NCI-H187 treated with DMSO at 0.1 percent for 48 hours (cell line): ENCODE measurements around the gene MED20.
A peak's percentile ranks its signal among the peaks of the same experiment; 100 is the strongest.

Experiments used
- DNase-seq: peaks from one replicate; lab custom pipeline; 2025; lab: John Stamatoyannopoulos, UW

MED20 gene

DNA sequence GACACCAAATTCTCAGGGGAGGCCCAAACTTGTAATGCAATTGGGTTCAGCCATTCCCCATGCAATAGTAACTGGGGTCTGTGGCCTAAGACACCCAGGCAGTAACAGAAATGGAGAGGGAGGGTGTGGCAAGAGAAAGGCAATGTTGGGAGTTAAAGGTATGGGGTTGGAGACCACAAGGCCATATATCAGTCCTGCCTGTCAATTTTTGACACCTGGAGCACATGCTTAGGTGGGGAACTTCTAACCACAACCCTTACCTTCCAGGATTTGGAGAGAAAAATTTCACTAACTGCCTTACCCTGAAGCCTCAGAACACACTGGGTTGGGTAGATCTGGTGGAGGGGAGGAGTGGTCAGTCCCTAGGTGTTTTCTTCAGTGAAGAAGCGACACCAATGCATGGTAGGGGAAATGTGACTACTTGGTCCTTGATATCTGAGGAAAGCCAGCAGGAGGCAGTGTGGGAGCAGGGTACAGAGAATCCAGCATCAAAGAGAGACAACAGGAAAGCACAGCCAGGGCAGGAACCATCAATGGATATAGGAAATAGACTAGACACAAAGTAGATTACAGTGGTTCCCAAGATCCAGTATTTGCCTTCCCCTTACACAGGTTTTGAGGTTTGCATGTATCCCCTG lies 18.9 kb downstream of the MED20 start:
- no peak for DNase-seq

DNA sequence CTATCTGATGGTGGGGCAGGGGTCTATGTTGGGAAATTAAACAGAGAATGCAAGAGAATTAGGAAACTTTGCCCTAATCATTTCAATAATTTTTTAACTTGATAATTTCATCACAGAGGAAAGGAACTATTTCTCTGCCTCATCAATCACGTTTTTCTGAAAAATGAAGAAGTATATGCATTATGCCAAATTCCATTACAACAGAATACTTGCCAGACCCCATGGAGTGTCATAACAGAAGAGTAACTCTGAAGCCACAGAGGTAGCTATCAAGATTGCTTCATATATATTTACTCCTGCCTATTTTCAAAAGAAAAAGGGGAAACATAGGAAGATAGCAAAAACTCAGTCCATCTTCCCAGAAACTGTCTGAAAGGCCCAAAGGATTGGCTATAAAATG lies 20.1 kb downstream of the MED20 start:
- no peak for DNase-seq

DNA sequence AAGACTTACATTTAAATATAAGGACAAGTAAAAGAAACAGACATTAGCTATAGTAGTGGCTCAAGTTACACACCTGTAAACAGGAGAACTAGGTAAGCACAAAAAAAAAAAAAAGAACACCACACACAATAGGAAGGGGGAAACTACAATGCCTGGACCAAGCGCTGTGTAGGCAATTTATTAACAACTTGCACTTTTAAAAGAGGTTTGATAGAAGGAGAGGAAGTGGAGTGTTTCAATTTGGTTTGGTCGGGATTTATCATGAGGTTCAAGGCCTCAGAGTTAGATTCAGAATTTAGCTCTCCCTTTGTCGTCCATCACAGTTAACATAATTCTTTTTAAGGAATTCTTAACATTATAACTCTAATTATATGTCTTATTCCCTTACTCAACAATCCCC lies 24.7 kb downstream of the MED20 start:
- no peak for DNase-seq

DNA sequence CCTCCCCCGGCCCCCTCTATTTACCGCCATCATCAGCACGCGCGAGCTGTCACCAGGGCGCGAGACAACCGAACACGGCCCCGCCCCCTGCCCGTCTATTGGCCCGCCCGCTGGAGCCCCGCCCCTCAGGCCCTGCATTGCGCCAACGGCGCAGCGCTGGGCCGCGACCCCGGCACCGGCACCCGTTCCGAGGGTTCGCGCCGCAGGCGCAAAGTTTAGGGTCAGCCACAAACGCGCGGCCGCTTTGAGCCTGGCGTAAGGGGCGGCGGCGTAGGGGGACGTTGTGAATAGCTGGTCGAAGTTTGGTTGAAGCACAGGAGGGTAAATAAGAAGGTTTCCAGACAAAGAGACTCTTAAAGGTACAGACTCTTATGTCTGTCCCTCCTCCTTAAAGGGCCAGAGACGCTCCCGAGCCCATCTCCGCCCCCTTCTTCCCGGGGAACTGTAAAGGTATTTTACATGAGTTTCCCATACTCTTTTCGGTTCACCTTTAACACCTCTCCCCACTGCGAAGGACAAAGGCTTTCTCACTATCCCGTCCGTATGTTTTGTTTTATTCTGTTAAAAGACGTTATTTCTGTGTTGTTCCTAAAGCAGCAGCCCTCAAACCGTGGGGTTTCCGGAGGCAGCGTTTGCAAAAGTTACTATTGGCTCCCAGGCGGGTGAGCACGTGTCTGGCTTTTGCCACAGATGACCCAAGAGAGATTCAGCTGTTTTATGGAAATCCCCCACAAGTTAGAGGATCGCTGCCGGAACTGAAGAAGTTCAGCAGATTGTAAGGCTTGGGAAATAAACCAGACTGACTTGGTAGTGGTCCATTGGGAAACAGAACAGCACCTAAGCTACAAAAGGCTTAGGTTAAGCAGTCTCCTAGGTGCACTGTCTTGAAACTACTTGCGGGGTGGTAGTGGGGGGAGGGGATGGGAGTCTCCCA lies 25.4 kb downstream of the MED20 start, which contains the start of gene USP49:
Gene USP49, minus strand, starts transcription at position 76 of the 934 bp plus-strand sequence. CDS start 88,392 bp downstream, outside the sequence.
- DNase-seq = peak; percentile 34

DNA sequence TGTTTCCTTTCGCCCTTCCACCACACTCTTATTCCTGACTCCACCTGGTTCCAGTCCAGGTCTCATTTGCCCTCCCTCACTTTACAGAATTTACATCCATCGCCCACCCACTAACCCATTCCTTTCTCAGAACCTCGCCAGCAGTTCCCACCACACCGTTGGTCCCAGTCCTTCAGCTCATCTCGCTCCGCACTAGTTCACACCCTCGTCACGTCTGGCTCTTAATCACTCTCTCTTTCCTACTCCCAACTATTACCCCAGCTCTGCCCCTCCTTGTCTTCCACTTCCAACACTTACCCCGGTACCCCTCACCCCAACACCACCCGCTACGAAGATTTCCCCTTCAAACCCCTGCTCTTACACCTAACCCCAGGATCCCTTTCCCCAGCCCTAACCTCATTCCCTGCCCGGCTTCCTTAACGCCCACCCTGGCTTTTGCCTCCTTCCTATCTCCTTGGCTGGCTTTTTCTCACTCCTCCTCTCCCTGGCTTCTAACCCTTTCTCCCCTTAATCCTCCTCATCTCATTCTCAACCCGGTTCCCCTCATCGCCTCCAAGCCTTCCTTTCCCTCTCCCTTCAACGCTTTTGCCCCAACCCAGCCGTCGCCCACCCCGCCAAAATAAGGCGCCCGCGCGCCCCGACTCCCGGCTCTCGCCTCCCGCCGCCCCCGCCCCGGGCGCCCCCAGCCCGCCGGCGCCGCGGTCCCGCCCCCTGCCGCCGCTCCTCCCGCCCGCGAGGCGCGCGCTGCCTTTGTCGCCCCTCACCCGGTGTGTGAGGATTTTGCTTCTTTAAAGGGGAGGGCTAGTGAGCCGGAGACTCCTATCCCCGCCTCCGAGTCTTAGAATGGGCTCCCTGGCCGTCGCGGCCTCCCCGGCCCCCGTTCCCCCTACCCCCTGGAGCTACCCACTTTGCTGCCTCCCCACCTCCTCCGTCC lies 26.3 kb downstream of the MED20 start:
- no peak for DNase-seq

DNA sequence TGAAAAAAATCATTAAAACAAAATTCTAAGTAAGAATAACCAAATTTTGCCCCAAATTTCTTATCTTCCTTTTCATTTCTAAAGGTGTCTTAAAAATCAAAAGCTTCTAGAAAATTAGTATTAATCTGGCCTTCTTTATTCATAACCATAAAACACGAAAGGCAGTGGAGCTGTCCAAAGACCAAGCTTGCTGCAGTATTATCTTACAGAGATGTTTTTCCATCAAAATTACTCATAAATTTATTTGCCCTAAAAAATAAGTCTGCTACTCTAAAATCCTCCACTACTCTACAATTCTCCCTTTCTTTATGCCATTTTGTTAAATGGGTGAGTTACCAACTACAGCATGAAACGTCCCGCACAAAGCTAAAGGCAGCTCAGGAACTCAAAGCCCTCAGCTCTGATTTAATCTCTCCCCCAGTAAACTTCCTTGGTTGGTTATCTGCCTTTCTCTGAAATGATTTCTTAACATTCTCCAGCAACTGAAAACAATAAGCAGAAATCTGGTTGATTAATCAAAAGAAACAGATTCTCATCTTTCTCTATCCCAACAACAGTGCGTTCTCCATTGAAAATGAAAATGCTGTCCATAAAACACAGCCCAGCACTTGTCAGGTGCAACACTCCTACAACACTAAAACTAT lies 27.9 kb downstream of the MED20 start:
- DNase-seq = no peak

DNA sequence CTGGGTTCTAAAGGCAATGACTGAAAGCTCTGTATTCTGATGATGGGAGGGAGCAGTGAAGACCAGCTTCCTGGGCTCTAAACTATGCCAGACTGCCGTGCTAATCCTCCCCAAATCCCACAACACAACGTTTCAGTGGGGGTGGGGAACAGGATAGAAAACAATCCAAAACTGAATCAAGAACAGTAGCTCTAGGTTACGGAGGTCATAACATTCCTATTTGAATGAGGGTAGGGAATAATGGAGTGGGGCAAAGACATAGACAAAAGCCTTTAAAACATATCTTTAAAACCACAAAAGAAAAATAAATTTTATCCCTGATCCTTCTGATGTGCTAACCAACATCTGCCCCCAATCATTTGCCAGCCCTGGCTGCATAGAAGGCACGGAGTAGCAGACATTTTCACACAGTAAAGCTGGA lies 33.6 kb downstream of the MED20 start:
- DNase-seq = no peak

DNA sequence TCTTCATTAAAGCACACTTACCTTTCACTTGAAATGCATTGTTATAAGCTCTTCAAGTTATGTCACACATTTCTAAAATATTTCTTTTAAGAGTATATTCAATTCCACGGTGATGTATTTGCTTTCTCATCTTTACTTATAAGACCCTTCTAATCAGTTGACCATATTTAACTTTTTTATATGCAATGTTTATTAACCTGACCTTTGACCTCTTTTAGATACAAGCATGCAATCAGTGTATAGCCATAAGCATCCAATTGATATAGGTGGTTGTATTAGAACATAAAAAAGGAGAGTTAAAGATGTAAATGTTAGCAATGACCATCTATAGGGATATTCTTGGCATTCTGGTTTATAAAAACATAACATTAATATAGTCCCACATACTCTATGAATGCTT lies 35.0 kb downstream of the MED20 start:
- no peak for DNase-seq

DNA sequence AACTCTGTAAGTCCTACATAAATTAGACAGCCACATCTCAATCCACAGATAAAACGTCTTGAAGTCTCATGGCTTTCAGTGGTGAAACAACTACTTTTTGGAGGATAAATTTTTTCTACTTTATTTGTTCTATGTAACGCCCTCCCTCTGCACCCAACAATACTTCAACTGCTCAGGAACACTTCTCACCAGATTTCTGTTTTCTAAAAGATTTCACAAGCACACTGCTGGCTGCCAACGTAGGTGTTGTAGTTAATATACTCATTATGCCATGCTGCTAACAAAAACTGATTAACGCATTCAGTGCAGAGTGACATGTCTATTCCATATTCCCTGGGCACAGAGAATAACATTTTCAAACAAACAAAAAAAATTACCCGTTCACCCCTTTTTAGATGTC lies 36.0 kb downstream of the MED20 start:
- no peak for DNase-seq

DNA sequence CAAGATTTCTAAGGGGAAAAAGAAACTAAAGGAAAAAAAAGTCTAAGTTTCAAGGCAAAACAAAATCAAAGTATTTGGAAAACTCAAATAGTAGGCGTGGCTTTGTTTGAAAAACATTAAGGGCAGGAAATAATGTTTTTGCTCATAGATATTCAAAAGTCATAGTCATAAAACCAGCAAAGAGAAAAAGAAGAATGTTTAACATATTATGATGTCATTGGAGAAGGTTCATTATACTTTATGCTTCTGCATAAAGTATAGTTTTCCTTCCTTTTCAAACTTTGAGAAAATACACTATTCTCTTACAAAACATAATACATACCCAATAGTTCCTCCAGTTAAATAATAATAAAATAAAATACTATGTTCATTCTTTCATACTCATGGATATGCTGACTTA lies 39.4 kb downstream of the MED20 start:
- no peak for DNase-seq

DNA sequence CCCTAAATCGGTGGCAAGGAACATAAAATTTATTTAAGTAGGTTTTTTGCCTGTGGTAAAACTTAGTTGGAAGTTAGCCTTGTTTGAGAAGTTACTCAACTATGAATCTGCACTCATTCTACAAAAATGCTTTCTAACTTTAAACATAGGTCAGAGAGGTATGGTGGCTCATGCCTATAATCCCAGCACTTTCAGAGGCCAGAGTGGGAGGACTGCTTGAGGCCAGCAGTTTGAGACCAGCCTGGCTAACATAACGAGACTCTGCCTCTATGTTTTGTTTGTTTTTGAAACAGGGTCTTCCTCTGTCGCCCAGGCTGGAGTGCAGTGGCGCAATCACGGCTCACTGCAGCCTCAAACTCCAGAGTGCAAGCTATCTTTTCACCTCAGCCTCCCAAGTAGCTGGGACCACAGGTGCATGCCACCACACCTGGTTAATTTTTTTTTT lies 42.0 kb downstream of the MED20 start:
- DNase-seq = no peak

DNA sequence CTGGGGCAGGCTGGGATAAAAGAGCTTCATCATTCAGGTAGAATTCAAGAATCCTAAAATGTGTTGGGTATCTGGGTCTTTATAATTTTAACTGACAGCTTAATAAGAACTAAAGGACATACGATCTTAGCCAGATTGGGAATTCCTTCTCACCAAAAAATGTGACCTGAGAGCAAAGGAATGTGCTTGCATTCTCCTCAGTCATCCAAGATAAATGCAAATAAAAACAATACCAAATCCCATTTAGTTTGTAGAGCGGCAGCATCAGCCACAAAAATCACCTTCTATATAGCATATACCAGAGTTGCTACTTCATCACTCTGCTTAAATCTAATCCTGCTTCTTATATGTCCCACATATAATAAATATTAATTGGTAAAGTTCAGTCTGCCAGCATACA lies 42.7 kb downstream of the MED20 start:
- no peak for DNase-seq

DNA sequence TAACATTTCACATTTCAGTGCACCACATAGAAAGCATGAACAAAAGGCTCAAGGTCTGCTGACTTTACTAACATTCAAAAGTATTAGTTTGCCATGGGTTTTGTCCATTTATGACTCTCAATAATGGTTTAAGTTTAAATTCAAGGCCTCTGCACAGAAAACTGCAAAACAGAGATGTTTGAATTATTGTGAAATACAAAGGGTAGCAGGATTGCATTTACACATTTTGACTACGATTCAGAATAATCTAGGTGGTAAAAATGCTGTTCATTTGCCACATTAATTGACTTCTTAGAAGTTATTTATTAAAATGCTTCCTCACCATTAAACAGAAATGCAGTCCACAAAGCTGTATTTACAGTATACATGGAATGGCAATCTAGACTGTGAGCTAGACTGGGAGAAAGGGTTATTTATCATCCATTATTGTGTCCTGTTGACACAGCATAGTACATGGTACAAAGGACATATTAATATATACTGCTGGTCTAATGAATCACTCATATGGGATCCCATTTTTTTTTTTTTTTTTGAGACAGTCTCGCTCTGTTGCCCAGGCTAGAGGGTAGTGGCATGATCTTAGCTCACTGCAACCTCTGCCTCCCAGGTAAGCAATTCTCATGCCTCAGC lies 43.8 kb downstream of the MED20 start:
- no peak for DNase-seq

DNA sequence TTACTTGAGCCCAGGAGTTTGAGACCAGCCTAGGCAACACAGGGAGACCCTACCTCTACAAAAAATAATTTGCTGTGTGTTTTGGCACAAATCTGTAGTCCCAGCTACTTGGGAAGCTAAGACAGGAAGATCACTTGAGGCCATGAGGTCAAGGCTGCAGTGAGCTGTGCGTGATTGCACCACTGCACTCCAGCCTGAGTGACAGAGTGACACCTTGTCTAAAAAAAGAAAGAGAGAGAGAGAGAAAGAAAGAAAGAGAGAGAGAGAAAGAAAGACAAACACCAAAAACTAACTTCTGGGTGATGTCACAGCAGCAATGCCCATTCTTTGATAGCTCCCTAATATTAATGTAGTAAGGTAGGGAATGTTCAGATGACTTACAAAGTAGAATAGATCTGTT lies 46.2 kb downstream of the MED20 start:
- no peak for DNase-seq

DNA sequence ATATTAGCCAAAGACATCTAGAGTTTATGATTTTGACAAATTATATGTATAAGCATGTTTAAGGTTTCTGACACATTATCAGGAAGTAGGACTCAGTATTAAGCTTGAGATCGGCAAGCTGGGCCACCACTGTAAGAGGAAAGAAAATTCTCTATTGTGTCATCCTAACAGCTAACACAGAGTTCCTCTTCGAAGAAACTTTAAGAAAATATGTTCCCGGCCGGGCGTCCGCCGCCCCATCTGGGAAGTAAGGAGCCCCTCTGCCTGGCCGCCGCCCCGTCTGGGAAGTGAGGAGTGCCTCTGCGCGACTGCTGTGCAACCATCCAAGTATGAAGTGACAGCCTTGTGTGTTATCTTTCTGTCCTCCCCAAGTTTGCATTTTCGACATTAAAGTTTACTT lies 48.8 kb downstream of the MED20 start:
- DNase-seq = no peak

DNA sequence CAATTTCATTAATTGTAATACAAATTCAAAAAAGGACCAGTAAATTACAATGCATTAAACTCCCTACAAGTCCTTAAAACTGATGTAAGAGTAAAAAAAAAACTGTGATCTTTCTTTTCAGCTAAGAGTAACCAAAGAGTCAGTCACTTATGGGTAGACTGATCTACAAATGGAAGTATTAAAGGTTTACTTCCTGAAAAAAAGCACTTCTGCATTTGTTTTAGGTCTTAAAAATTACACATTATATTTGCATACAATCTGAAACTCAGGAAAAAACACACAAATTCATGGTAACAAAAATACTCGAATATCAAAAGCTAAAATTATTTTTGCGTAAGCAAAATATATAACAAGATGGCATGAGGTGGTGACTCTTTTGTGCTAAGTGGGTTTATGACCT lies 49.2 kb downstream of the MED20 start:
- DNase-seq = no peak

DNA sequence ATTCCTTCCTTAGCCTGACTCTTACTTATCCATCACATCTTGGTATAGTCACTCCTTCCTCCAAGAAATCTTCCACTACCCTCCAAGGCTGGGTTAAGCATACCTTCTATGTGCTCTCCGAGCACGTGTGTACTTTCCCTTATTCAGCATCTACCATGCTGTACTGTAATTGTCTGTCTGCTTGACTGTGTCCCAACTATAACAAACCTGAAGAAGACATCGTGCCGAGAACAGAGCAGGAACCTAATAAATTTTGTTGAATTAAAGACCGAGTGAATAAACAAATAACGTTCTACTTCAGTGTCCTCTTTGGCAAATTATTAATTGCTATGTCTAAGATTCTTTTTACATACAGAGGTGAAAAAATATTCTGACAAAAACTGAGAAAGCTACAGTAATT lies 61.6 kb downstream of the MED20 start:
- no peak for DNase-seq

DNA sequence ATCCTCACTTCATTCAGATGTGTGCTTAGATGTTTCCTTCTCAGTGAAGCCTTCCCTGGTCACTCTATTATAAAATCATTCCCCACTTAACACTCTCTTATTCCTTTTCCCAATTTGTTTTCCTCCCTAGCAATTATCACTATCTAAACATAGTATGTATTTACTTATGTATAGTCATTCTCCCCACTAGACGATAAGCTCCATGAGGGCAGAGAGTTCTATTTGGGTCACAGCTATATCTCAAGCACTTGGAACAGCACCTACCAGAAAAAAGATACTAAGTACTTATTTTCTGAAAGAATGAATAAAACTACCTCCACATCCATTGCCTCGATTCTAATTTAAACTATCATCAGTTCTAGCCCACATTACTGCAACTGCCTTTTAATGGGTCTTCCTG lies 62.2 kb downstream of the MED20 start:
- DNase-seq = no peak
